ENCODE results near the gene SMOC2.

Gene SMOC2

GRCh38 chr6:168717491-168717890 lies 276.5 kb downstream of the SMOC2 start:
- DNase-seq = no peak
